ENCODE measurements around the gene CNGA4. TPM values are rescaled to one million over a fixed set of nuclear protein-coding genes. Genes with fewer than 3 reads are reported as not detected.

Gene CNGA4
- total RNA-seq, 1 experiment from 2014 or later, result 0.27 TPM

- ChIA-PET POLR2A (no interaction called here), RAD21 (ENCODE audit: low non-redundant PET in 1 of 2, low total read pairs in 2 of 2, uncharacterized antibody in 2 of 2, unreplicated experiment in 2 of 2) (no interaction called here), CTCF (no interaction called here)
- H3K27me3 ChIP-seq (ENCODE audit: insufficient read depth, low read length), result no peaks in the 10 kb centered on the region
- peaks cover 0 to 7% of the 10 kb centered on the region in 2 experiments; a peak in 1 of 4 replicates for H3K4me1 ChIP-seq (ENCODE audit: control insufficient read depth in 1 of 2, insufficient read depth in 2 of 2, low read length in 2 of 2)
- H3K4me2 ChIP-seq (ENCODE audit: low read length), result no peak overlapping the region
- H3K79me2 ChIP-seq (ENCODE audit: insufficient read depth, low read length), result no peaks in the 10 kb centered on the region
- TF ChIP-seq EGR1 (IDR thresholded peaks at IDR 0.05; ENCODE audit: low read depth) (no peak), FOSL1 (IDR thresholded peaks at IDR 0.05; ENCODE audit: low read depth) (no peak), POLR2A (IDR thresholded peaks at IDR 0.05; ENCODE audit: borderline replicate concordance, extremely low read depth, insufficient read depth, insufficient read length) (no peak), SIN3A (IDR thresholded peaks at IDR 0.05; ENCODE audit: low read depth) (no peak), MAX (IDR thresholded peaks at IDR 0.05) (no peak), YY1 (IDR thresholded peaks at IDR 0.05; ENCODE audit: extremely low read depth, insufficient replicate concordance, low read depth, low read length) (no peak), CTCF (IDR thresholded peaks at IDR 0.05 in 2 of 3, conservative IDR thresholded peaks at IDR 0.05 in 1 of 3; ENCODE audit: borderline replicate concordance in 1 of 3, insufficient read depth in 1 of 3, low read depth in 2 of 3, low read length in 2 of 3) (no peak), CBX3 (IDR thresholded peaks at IDR 0.05; ENCODE audit: low read depth) (no peak), ZFX (IDR thresholded peaks at IDR 0.05) (no peak), TCF7L2 (IDR thresholded peaks at IDR 0.05; ENCODE audit: borderline replicate concordance, extremely low read depth, insufficient read depth, insufficient read length) (no peak), ELF1 (IDR thresholded peaks at IDR 0.05; ENCODE audit: borderline replicate concordance, low read depth) (no peak), EZH2 (IDR thresholded peaks at IDR 0.05) (no peak), POLR2AphosphoS5 (IDR thresholded peaks at IDR 0.05; ENCODE audit: low read depth, low read length) (no peak)
- DNase-seq (ENCODE audit: low read depth, low spot score) (no peak), ATAC-seq (peak; percentile 40; the same call in 1 of the 2 replicates)
- no peak overlapping the region for H3K27ac ChIP-seq (ENCODE audit: low read depth, low read length)
- no peak overlapping the region for H2AFZ ChIP-seq (ENCODE audit: low read depth, low read length, poor library complexity, severe bottlenecking)
- H3K9me2 ChIP-seq (ENCODE audit: insufficient read depth), result no peaks in the 10 kb centered on the region
- BruUV-seq (replicated peaks), result no TSS peak
- H3K36me3 ChIP-seq (ENCODE audit: control insufficient read depth in 1 of 2, insufficient read depth in 2 of 2, low read length in 2 of 2), result peaks cover 13 to 26% of the 10 kb centered on the region in 2 experiments; a peak in 3 of 4 replicates
- H4K20me1 ChIP-seq (ENCODE audit: insufficient read depth), result no peaks in the 10 kb centered on the region
- intact Hi-C loops (cut with micrococcal nuclease), result no loop called here
- no peak overlapping the region for H3K9ac ChIP-seq (ENCODE audit: low read length)
- H3K4me3 ChIP-seq (replicated peaks in 1 of 2; ENCODE audit: low read depth in 1 of 2, low read length in 2 of 2), result no peak overlapping the region
- H3K9me3 ChIP-seq (ENCODE audit: control insufficient read depth in 1 of 2, insufficient read depth in 1 of 2, low read depth in 1 of 2, low read length in 2 of 2), result no peaks in the 10 kb centered on the region
Measured at GRCh38 chr11:6219359-6219758, 19.5 kb upstream of the CNGA4 start.

Measured in HCT116 (cell line).